ENCODE measurements around the gene S100A5.

S100A5 gene

GRCh38 chr1:153506386-153506785, 34.3 kb downstream of the S100A5 start:
- no peak for DNase-seq

GRCh38 chr1:153505576-153505975, 35.2 kb downstream of the S100A5 start:
- no peak for DNase-seq

- no peak for DNase-seq
Observed at GRCh38 chr1:153503766-153504165, 37.0 kb downstream of the S100A5 start.

GRCh38 chr1:153498746-153499145, 42.0 kb downstream of the S100A5 start:
- no peak for DNase-seq

- no peak for DNase-seq
Observed at GRCh38 chr1:153495536-153495935, 45.2 kb downstream of the S100A5 start.

- peak; percentile 76 for DNase-seq
Observed at GRCh38 chr1:153494976-153495535, 45.7 kb downstream of the S100A5 start.

- no peak for DNase-seq
Observed at GRCh38 chr1:153493343-153493960, 47.3 kb downstream of the S100A5 start.

- DNase-seq: peak; percentile 3
Observed at GRCh38 chr1:153490272-153491051, 50.3 kb downstream of the S100A5 start.

- DNase-seq: no peak
Observed at GRCh38 chr1:153488731-153489130, 52.0 kb downstream of the S100A5 start.

GRCh38 chr1:153487707-153488106, 53.0 kb downstream of the S100A5 start:
- no peak for DNase-seq
